Lung (tissue), 12 donors: ENCODE measurements around the gene ADAMTS17. TPM values are rescaled to one million over a fixed set of nuclear protein-coding genes. Genes with fewer than 3 reads are reported as not detected.

Experiments
- ATAC-seq: fragments of 200-7000 bp; cut with Tn5 transposase; one replicate; pipeline ENCODE4 v1.9.1; 2020; ENCODE audit warnings: moderate number of reproducible peaks; ENCODE audit not compliant: insufficient read depth, low FRiP score
- DNase-seq, 3 donors: peaks; one replicate each; pipeline ENCODE4 v3.0.0-alpha.2; 2013 to 2017
- H3K27ac ChIP-seq, 2 donors: one replicate each; pipeline ENCODE4 v1.5.1; 2013; ENCODE audit warnings: mild to moderate bottlenecking in 2 of 2, moderate library complexity in 2 of 2, control low read depth in 1 of 2, inconsistent platforms in 1 of 2, low read depth in 1 of 2, low read length in 1 of 2
- H3K27me3 ChIP-seq, 3 donors: one replicate each; pipeline ENCODE4 v1.5.1; 2013; ENCODE audit warnings: low read length in 2 of 3; ENCODE audit not compliant: control insufficient read depth in 3 of 3, insufficient read depth in 3 of 3
- H3K36me3 ChIP-seq, 4 donors: one replicate each; pipeline ENCODE4 v1.5.1; 2013; ENCODE audit warnings: low read length in 4 of 4, mild to moderate bottlenecking in 1 of 4, moderate library complexity in 1 of 4; ENCODE audit not compliant: control insufficient read depth in 4 of 4, insufficient read depth in 4 of 4
- H3K4me1 ChIP-seq, 5 donors: one replicate each; pipeline ENCODE4 v1.5.1; 2013; ENCODE audit warnings: low read length in 5 of 5, mild to moderate bottlenecking in 2 of 5, moderate library complexity in 1 of 5; ENCODE audit not compliant: control insufficient read depth in 5 of 5, insufficient read depth in 5 of 5
- H3K4me3 ChIP-seq: one replicate; pipeline ENCODE4 v1.5.1; 2013; ENCODE audit warnings: mild to moderate bottlenecking, control low read depth, moderate library complexity
- H3K9ac ChIP-seq, 2 donors: one replicate each; pipeline ENCODE4 v1.5.1; 2013; ENCODE audit warnings: low read length in 2 of 2, control low read depth in 1 of 2; ENCODE audit not compliant: insufficient read depth in 1 of 2
- H3K9me3 ChIP-seq, 4 donors: one replicate each; pipeline ENCODE4 v1.5.1; 2013; ENCODE audit warnings: low read length in 3 of 4, mild to moderate bottlenecking in 1 of 4, moderate library complexity in 1 of 4; ENCODE audit not compliant: control insufficient read depth in 4 of 4, insufficient read depth in 3 of 4
- WGBS, 2 donors: extraction: QIAGEN DNeasy Blood & Tissue Kit; methylation state at CpG; one replicate each; pipeline ENCODE4 v1.1.7; 2013; 5-methylcytosine and 5-hydroxymethylcytosine counted together
- polyA plus RNA-seq, 2 donors: library from polyadenylated mRNA; stranded (reverse); fragments of 200-250 nt; gene quantifications; one replicate each; pipeline ENCODE4 v1.2.1, GENCODE V29; 2013
- total RNA-seq, 2 donors: library from RNA; depleted of rRNA in 1 of 2; stranded (reverse); fragments of >200 nt in 1 of 2; gene quantifications; one replicate each; pipeline ENCODE4 v1.2.1, GENCODE V29; 2014 to 2021
- TF ChIP-seq, protein P1 (sequence below): IDR thresholded peaks from 2 replicates; pipeline ENCODE4 v1.5.1; 2012; ENCODE audit warnings: mild to moderate bottlenecking; ENCODE audit errors: control extremely low read depth, extremely low read depth
- donor health status: control.
- donor health status: control.
- donor health status: Bipolar disorder and iron deficiency.
- donor health status: healthy.
- donor health status: DM: yes; HTN: yes; CAD: no.

Gene ADAMTS17
- total and polyA plus RNA-seq, 4 donors, result 0.47 to 6.6 (median 2.2) TPM

DNA sequence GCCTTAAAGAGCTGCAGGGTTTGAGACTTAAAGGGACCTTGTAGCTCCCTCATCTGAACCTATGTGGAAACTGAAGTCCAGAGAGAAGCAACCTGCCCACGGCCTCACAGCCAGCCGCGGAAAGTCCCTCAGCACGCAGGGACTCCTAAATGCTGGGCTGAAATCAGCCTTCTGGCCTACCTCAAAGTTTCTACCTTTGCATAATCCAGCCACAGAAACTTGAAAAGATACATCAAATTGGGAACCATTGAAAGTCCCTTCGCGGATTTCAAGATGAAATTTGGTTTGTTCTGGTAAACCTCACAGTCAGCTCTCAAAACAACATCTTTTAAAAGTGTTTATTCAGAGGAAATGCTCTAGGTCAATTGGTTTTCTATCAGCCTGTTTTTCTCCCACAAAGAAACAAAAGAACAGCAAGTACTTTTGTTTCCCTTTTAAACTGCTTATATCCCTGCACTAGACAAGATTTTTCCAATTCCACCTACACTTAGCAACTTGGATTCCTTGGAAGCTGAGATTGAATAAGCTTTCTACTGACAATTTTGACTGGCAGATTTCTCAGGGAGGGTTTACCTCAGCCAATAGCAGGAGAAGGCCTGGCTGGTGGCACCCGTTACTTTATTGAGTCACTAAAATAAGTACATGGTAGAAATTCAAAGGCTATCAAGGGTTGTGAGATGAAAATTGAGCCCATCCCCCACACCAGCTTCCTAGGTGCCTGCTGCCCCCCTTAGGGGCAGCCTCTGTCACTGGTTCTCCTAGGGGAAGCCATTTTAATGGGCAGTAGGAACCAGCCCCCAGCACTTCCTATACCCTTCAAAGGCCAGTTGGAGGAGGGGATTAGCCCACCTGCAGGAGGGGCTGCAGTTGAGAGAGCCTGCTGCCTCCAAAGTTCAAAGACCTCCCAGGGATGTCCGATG, 171.2 kb downstream of the ADAMTS17 start:
- peaks cover 0 to 10% (median 8%) of the 10 kb centered on the region in 5 donors for H3K4me1 ChIP-seq
- no peaks in the 10 kb centered on the region for H3K36me3 ChIP-seq
- DNase-seq, result no peak
- TF ChIP-seq, protein P1, sequence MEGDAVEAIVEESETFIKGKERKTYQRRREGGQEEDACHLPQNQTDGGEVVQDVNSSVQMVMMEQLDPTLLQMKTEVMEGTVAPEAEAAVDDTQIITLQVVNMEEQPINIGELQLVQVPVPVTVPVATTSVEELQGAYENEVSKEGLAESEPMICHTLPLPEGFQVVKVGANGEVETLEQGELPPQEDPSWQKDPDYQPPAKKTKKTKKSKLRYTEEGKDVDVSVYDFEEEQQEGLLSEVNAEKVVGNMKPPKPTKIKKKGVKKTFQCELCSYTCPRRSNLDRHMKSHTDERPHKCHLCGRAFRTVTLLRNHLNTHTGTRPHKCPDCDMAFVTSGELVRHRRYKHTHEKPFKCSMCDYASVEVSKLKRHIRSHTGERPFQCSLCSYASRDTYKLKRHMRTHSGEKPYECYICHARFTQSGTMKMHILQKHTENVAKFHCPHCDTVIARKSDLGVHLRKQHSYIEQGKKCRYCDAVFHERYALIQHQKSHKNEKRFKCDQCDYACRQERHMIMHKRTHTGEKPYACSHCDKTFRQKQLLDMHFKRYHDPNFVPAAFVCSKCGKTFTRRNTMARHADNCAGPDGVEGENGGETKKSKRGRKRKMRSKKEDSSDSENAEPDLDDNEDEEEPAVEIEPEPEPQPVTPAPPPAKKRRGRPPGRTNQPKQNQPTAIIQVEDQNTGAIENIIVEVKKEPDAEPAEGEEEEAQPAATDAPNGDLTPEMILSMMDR, result no peak
- no peak overlapping the region for H3K27ac ChIP-seq
- H3K9me3 ChIP-seq, result peaks cover 0 to 21% (median 9%) of the 10 kb centered on the region in 4 donors
- H3K9ac ChIP-seq, result no peak overlapping the region
- ATAC-seq, result no peak
- H3K27me3 ChIP-seq, result no peaks in the 10 kb centered on the region
- H3K4me3 ChIP-seq, result no peak overlapping the region
- WGBS, 2 donors, result 81 to 85% methylated on average over 8 of the region's 8 CpGs

- ATAC-seq (no peak), DNase-seq (no peak)
- TF ChIP-seq, protein P1, result no peak
- H3K27ac ChIP-seq, result no peak overlapping the region
- peaks cover 0 to 4% (median 2%) of the 10 kb centered on the region in 5 donors for H3K4me1 ChIP-seq
- H3K36me3 ChIP-seq, result no peaks in the 10 kb centered on the region
- 91 to 95% methylated on average over 20 of the region's 20 CpGs for WGBS, 2 donors
- no peaks in the 10 kb centered on the region for H3K27me3 ChIP-seq
- H3K9me3 ChIP-seq, result peaks cover 0 to 21% (median 9%) of the 10 kb centered on the region in 4 donors
- H3K4me3 ChIP-seq, result no peak overlapping the region
- no peak overlapping the region for H3K9ac ChIP-seq
These were observed 172.0 kb downstream of the ADAMTS17 start for GRCh38 chr15:100169615-100170290.

DNA sequence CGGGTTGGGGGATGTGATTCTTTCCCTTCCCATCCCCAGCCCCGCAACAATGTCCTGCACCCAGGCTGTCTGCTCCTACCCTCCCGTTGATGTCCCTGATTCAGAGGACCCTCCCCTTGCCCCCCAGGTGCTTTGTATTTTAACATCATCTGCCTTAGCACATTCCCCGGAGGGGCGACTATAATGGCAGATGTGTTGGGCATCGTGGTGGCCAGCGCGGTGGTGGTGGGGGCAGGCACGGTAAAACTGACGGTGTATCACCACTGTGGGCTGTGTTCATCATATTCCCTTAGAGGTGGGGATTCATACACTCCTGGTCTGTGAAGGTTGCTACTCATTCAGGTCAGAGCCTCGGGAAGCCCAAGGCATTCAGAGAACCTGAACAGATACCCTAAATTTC, 173.0 kb downstream of the ADAMTS17 start:
- H3K9ac ChIP-seq, result no peak overlapping the region
- peaks cover 0 to 4% (median 0%) of the 10 kb centered on the region in 5 donors for H3K4me1 ChIP-seq
- no peaks in the 10 kb centered on the region for H3K27me3 ChIP-seq
- 91 to 94% methylated on average over 11 of the region's 11 CpGs for WGBS, 2 donors
- H3K36me3 ChIP-seq, result no peaks in the 10 kb centered on the region
- peaks cover 0 to 20% (median 9%) of the 10 kb centered on the region in 4 donors for H3K9me3 ChIP-seq
- TF ChIP-seq, protein P1, result no peak
- ATAC-seq (no peak), DNase-seq (no peak)
- H3K27ac ChIP-seq, result no peak overlapping the region
- H3K4me3 ChIP-seq, result no peak overlapping the region
